ENCODE measurements around the gene HLA-DMB.

GRCh38 chr6:32945953-32946352 lies 5.1 kb upstream of the HLA-DMB start:
- no peak for TF ChIP-seq CTCF (IDR thresholded peaks at IDR 0.05)
- no peak for TF ChIP-seq POLR2AphosphoS5 (IDR thresholded peaks at IDR 0.05)
